ENCODE data around the gene CASD1. TPM values are rescaled to one million over a fixed set of nuclear protein-coding genes. Genes with fewer than 3 reads are reported as not detected.

The CASD1 gene
- total RNA-seq, 1 donor from 2014 or later = 110 TPM

DNA sequence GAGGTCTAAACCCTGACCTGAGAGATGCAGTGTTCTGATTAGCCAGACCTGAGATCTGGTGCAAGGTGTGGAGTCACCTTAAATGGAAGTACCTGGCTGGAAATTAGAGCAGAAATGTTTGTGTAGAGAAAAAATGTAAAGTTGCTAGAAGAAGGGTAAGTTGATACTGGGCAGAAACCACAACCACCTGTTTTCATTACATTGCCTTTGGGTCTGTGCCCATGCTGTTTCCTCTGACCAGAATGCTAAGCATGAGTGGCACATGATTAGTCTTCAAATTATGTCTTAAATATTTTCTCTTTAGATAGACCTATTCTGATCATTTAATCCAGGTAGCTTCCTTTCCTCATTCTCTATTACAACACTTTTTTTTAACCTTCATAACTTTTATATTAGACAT, 69.0 kb downstream of the CASD1 start:
- FAIRE-seq (no peak), DNase-seq (ENCODE audit: low spot score in 2 of 2) (no peak)

DNA sequence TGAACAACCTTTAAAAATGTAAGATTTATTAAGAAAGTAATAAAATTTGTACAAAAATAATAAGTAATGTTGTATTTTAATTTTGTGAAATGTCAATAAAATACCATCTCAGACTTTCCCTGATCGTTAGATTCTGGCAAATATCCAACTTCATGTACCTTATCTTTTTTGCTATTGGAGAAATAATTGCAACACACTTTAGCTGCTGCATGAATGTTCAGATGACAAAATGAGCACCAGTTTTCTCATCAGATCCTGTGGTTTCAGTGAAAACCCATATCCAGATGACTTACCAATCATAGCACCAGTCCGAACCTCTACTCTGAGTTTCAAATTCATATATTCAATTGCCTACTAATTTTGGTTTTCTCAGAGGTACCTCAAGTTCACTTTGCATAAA, 69.9 kb downstream of the CASD1 start:
- no peak for FAIRE-seq

DNA sequence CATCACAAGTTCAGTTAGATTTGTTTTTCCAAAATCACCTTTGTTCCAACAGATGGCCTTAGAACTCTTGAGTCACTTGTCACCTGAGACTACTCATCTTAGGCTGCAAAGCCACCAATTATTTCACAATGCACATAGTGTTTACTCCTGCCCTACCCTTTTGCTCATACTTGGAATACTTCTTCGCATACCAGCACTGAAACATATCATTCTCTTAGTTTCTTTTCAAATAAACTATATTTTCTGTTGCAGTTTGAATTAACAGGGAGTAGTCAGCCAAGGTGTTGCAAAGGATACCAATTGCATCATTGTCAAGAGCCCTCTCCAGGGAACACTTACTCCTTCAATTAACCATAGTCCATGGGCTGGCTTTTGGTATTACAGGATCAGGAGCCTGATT, 71.0 kb downstream of the CASD1 start:
- FAIRE-seq (no peak), DNase-seq (ENCODE audit: low spot score in 2 of 2) (no peak)

More for the DNA sequence above, 69.9 kb downstream of the CASD1 start:
- DNase-seq (ENCODE audit: low spot score in 2 of 2) = no peak

DNA sequence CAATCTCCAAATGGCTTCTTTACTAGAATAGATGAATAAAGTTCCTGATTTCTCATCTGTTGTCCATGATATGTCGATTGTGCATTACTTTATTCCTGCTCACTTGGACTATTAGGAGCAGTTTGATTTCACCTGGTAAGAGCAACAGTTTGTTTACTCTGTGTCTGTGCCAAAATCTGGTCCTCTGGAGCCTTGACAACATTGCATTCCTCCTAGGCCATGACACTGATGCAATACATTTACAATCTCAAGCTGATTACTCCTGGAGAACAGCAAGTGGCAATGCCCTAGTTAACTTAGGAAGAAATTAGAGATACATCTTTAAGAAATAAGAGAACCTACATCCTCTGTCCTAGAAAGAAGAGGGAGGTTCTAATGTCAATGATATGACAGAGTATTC, 74.5 kb downstream of the CASD1 start:
- FAIRE-seq = no peak
- DNase-seq (ENCODE audit: low spot score in 2 of 2) = no peak

DNA sequence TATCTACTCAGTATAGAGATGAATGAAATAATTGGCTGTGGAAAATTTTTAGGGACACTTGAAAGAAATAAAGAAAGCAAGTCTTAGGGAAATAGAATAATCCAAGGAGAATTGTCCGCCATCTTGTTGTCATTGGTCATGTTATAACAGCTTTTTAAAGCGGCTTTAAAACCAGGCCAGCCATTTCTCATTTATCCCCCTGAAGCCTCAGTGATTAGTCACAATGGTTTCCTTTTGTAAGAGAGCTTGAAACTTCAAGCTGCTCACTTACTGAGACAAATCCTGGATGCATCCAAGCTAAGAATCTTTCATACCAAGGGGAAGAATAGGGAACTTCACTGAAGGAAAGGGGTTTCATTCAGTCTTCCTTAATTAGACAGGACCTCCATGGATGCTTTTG, 78.5 kb downstream of the CASD1 start:
- DNase-seq (ENCODE audit: low spot score in 2 of 2) (no peak), FAIRE-seq (no peak)

DNA sequence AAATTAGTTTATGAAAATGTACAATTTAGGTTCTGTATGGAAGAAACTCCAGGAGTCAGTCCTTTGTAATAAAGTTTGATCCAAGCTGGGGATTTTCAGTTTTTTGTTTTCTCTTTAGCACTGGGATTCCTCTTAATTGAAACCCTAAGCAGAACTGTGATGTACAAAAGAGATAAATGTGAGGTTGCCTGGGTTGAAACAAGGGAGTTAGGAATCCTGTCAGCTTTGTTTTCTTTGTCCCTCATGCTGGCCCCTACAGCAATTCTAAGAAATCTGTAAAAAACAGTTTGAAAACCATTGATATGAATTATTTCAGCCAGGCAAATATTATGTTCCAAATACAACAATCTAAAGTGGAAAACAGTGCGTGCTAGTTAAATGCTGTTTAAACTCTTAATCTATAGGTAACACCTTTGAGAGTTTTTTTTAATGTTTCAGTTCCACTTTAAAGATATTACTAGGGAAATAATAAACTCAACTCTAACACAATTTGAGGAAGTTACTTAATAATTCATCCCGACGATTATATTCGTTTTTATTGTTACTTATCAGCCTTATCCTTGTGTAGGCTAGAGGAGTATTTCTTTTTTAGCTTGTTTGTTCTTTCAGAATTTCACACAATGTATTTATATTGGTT, 81.0 kb downstream of the CASD1 start:
- no peak for DNase-seq (ENCODE audit: low spot score in 2 of 2)
- FAIRE-seq = no peak

DNA sequence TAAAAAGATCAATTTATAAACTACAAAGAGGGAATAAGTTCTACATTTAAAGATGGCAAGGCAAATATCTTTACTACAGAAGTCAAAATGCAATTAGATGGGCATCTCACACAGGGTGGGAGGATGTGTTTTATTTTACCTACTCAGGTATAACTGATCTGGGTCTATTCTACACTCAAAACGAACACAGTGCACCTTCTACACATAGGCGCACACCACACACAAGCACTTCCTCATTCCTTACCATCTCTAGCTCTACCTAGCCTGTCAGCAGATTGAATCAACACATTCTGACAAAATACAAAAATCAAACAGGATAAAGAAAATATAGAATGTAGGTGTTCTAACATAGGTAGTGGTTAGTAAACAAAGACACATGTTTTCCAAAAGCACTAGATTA, 81.6 kb downstream of the CASD1 start:
- no peak for DNase-seq (ENCODE audit: low spot score in 2 of 2)
- no peak for FAIRE-seq

DNA sequence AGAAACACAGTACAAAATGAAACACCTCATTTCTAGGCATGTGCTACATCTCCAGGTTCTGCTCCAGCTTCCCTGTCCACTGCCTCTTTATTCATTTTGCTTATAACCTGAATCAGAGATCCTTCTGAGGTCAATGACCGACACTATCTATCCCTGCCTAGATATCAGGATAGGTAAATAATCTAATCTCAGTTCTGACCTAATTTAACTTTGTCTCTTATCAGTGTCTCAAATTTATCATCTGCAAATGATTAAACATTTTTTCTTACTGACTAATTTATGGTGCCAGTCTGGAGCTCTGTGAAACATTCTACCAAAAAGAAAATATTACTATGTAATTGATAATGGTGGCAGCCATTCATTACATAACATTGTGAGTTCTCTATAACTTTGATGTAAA, 85.3 kb downstream of the CASD1 start:
- no peak for FAIRE-seq
- DNase-seq (ENCODE audit: low spot score in 2 of 2) = no peak

DNA sequence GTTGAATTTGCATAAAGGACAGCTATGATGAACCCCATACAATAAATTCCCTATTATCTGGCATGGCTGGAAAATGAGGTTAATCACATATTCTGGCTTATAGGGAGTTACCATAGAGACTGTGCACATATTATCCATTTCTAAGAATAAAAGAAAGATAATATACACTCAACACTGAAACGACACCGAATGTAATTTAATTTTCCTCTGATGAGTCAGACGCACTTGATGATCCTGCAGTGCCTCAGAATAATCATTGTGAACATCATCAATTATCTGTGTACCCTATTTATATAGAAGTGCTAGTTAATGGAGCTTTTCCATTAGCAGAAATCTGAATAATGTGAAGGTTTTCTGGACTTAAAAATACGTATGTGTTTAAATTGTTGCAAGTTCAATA, 86.1 kb downstream of the CASD1 start:
- DNase-seq (ENCODE audit: low spot score in 2 of 2) = no peak
- no peak for FAIRE-seq

DNA sequence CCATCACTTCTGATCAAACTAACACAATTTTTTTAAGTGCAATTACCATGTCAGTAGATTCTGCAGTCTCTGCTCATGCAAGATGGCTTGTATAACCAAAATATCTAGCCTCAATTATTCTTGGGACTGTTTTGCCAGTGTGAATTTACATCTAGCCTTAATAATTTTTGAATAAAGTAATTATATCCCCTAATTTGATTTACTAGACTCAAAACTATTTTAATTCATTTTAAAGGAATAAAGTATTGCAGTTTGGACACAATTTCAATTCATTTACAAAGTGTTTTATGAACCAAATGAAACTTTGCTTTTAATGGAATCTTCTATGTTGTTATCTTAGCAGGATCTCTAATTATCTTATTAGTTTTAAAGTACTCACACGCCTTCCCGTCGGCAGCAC, 90.7 kb downstream of the CASD1 start:
- FAIRE-seq = no peak
- DNase-seq (ENCODE audit: low spot score in 2 of 2) = no peak

DNA sequence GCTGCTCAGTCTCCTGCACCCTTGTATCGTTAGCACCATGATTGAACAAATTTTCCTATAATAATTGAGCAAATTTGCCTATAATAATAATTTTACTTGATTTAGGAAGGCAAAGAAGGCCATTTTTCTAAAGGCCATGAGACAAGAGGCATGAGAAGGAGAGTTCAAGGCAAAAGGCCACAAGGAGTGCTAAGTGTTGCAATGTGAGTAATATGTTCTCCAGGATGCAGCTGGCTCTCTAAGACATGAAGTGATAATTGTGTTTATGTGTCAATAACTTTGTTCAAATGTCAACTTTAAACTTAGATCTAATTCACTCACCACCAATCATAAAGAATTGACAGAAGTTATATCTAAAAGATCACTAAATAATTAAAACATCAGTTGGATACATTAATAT, 92.6 kb downstream of the CASD1 start:
- DNase-seq (ENCODE audit: low spot score in 2 of 2) (no peak), FAIRE-seq (no peak)

DNA sequence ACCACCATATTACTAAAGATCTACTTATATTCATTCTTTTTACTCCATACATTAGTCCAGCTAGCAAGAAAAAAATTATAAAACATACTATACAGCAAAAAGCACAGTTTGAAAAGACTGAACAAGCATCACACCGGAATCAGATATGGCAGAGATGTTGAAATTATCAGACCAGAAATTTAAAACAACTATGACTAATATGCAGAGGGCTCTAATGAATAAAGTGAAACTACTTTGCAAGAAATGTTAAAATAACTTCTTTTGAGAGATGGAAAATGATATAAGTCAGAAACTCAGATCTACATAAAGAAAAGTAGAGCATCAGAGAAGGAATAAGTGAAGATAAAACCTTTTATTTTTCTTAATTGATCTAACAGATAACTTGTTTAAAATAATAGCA, 95.4 kb downstream of the CASD1 start:
- FAIRE-seq = peak; percentile 60

More for the DNA sequence above, 95.4 kb downstream of the CASD1 start:
- no peak for DNase-seq (ENCODE audit: low spot score in 2 of 2)

Small RNA genes within 50 kb of the gene (small RNA-seq; reads per million reads assigned to genes)
- gene RNU6-1328P = not detected

Other genes with a start within 250 kb of the CASD1 start
- gene COL1A2, start 114.9 kb upstream of the CASD1 start, total RNA-seq = 84.4 TPM
- gene SGCE, start 146.3 kb downstream of the CASD1 start, total RNA-seq = 69.7 TPM

Data from frontal cortex (tissue), 4 donors.